Caki2 (cell line): ENCODE data around the gene UBE3C. TPM values are rescaled to one million over a fixed set of nuclear protein-coding genes. Genes with fewer than 3 reads are reported as not detected.
A peak's percentile ranks its signal among the peaks of the same experiment; 100 is the strongest.
"Not testable (repeated sequence)": the region's sequence is repeated elsewhere in the genome, so short reads cannot be mapped to it uniquely, and the experiment has no call there.

Experiments used
- DNase-seq: peaks from one replicate; pipeline ENCODE4 v3.0.0-alpha.2; 2015; ENCODE audit warnings: low read depth
- in situ Hi-C: cut with HindIII; loops from 2 replicates; pipeline ENCODE4 v1.10.0; 2016; ENCODE audit warnings: low sequenced_read_pairs, low pct_unique_long_range_greater_than_20kb, mixed read lengths
- total RNA-seq: library from RNA; depleted of rRNA; stranded (reverse); fragments of >200 nt; shearing (Covaris generic); gene quantifications from 2 replicates; pipeline ENCODE4 v1.2.3, GENCODE V29; 2014; ENCODE audit warnings: low replicate concordance

Gene UBE3C
- total RNA-seq, 1 experiment from 2014 or later: 40.6 TPM

- DNase-seq: peak; percentile 27
- in situ Hi-C loops: no loop called here
Measured at GRCh38 chr7:157250605-157251228, 112.0 kb downstream of the UBE3C start.

DNA sequence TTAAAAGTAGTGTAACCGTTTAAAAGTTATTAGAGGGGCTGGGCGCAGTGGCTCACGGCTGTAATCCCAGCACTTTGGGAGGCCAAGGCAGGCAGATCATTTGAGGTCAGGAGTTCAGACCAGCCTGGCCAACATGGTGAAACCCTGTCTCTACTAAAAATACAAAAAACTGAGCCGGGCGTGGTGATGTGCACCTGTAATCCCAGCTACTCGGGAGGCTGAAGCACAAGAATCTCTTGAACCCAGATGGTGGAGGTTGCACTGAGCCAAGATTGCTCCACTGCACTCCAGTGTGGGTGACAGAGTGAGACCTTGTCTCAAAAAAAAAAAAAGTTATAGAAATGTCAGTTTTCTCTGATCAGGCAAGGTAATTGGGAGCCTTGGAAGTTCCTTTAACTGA, 113.1 kb downstream of the UBE3C start:
- in situ Hi-C loops, DNase-seq: not testable (repeated sequence)

GRCh38 chr7:157253850-157254249, 115.1 kb downstream of the UBE3C start:
- DNase-seq: no peak
- in situ Hi-C loops: no loop called here

DNA sequence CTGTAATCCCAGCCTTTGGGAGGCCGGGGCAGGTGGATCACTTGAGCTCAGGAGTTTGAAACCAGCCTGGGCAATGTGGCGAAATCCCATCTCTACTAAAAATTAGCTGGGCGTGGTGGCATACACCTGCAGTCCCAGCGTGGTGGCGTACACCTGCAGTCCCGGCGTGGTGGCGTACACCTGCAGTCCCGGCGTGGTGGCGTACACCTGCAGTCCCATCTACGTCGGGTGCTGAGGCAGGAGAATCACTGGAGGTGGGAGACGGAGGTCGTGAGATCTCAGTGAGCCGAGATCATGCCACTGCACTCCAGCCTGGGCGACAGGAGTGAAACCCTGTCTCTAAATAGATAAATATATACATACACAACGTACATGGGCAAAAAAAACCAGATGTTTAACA, 116.1 kb downstream of the UBE3C start:
- in situ Hi-C loops, DNase-seq: not testable (repeated sequence)

GRCh38 chr7:157255201-157255606, 116.5 kb downstream of the UBE3C start:
- in situ Hi-C loops: no loop called here
- no peak for DNase-seq

DNA sequence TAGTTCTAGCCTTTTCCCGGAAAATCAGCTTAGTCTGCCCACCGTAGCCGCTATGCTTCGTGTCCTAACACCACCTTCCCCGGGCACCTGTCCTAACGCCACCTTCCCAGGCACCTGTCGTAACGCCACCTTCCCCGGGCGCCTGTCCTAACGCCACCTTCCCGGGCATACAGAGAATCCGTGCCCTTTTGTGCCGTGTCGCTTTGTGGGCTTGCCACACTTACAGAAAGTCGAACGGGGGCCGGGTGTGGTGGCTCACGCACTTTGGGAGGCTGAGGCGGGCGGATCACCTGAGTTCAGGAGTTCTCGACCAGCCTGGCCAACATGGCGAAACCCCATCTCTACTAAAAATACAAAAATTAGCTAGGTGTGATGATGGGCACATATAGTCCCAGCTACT, 124.4 kb downstream of the UBE3C start:
- DNase-seq: no peak
- in situ Hi-C loops: no loop called here

GRCh38 chr7:157265051-157265450, 126.3 kb downstream of the UBE3C start:
- DNase-seq: no peak
- in situ Hi-C loops: no loop called here

- no peak for DNase-seq
- in situ Hi-C loops: no loop called here
Measured at GRCh38 chr7:157266272-157266671, 127.5 kb downstream of the UBE3C start.

- in situ Hi-C loops: no loop called here
- no peak for DNase-seq
Measured at GRCh38 chr7:157267516-157267915, 128.8 kb downstream of the UBE3C start.

GRCh38 chr7:157267956-157268355, 129.2 kb downstream of the UBE3C start:
- no peak for DNase-seq
- in situ Hi-C loops: no loop called here

DNA sequence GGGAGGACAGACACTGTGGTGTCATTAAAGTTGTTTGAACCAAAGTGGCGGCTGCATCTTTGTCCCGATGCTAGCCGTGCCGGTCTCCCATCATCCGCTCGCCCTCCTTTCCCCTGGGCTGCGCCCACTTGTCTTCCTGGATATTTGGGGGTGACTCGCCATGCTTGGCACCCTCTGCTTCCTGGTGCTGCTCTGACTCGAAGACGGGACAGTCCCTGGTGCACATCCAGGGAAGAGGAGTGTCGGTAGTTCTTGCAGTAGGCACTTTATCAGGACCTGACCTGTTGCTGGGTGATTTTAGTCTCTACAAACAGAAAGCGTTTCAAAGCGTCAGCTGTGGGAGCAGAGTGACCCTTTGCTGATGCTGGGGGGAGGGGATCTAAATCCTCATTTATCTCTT, 129.8 kb downstream of the UBE3C start:
- in situ Hi-C loops: no loop called here
- no peak for DNase-seq

GRCh38 chr7:157269341-157270059, 130.8 kb downstream of the UBE3C start:
- in situ Hi-C loops: no loop called here
- DNase-seq: no peak

DNA sequence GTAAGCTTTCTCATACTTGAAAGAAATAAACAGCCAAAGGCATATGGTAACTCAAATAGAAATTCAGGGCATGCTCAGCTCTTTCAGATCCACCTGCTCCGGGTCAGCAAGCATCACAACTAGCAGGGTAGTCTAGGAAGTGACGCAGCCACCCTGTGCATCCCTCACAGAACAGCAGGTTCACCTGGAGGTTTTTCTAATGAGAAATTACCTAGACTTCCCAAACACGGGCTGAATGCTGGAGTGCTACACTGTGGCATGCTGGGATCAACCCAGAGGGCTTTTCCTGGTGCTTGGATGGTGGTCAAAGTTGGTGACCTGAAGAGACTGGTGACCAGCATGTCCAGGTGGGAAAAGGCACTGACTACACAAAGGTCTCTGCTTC, 131.3 kb downstream of the UBE3C start:
- in situ Hi-C loops: no loop called here
- no peak for DNase-seq

DNA sequence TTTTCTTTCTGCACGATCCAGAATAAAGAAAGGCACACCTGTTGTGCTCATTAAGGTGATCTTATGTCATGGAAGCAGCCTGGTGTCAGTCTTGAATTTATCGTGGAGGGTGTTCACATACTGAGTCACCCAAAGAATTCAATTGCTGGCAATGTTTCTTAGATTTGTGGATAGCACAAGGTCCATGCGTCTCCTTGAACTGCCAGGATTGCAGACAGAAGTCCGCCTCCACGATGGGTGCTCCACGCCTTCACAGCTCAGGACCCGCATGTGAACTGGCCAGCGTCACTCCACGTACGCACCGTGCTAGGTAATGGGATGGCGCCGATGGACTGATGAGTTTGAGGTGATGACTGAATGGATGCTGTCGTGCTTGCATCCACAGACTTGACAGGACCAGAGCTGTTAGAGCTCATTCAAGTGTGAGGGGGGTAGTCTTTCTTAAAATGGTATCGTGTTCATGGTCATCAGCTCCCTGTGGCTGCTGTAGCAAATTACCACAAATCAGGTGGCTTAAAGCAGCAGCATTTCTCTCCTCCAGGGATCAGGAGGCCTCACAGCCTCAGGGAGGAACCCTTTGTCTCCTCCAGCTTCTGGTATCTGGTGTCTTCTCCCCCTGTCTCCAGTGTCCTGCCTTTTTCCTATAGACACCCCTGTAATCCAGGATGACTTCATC, 132.7 kb downstream of the UBE3C start:
- DNase-seq: no peak
- in situ Hi-C loops: no loop called here

GRCh38 chr7:157271991-157272324, 133.2 kb downstream of the UBE3C start:
- in situ Hi-C loops: no loop called here
- peak; percentile 17 for DNase-seq

- in situ Hi-C loops: no loop called here
- DNase-seq: no peak
Measured at GRCh38 chr7:157272351-157273207, 133.9 kb downstream of the UBE3C start.

- peak; percentile 59 for DNase-seq
- in situ Hi-C loops: no loop called here
Measured at GRCh38 chr7:157273208-157274093, 134.7 kb downstream of the UBE3C start.

GRCh38 chr7:157274094-157274634, 135.4 kb downstream of the UBE3C start:
- in situ Hi-C loops, DNase-seq: not testable (repeated sequence)
